ENCODE results near the gene CEACAM20.

- TF ChIP-seq EZH2 (IDR thresholded peaks at IDR 0.05; ENCODE audit: borderline replicate concordance, control insufficient read depth, low read depth, low read length) (no peak), HDAC6 (IDR thresholded peaks at IDR 0.05; ENCODE audit: unreplicated experiment) (no peak), POLR2AphosphoS5 (IDR thresholded peaks at IDR 0.05; ENCODE audit: low read length) (no peak), ELK1 (IDR thresholded peaks at IDR 0.05; ENCODE audit: low read depth, low read length) (no peak), SMAD1 (IDR thresholded peaks at IDR 0.05; ENCODE audit: low read depth, partially characterized antibody) (no peak), CREB1 (IDR thresholded peaks at IDR 0.05; ENCODE audit: low read depth) (no peak), RFX5 (IDR thresholded peaks at IDR 0.05; ENCODE audit: low read depth, low read length) (no peak), BMI1 (IDR thresholded peaks at IDR 0.05; ENCODE audit: borderline replicate concordance) (no peak)
Measured at GRCh38 chr19:44570603-44570983, 41.1 kb upstream of the CEACAM20 start.

All from GM12878 (cell line).